GM23338 (cell line): Measurements from ENCODE around the gene GRSF1.

Experiments used
- EZH2 ChIP-seq: fragments of 200-600 bp; sonication (generic); IDR thresholded peaks from one replicate; pipeline ENCODE4 v1.8.0; 2017; ENCODE audit warnings: antibody characterized with exemption, mild to moderate bottlenecking, low read depth; ENCODE audit not compliant: unreplicated experiment
- EZH2phosphoT487 ChIP-seq: fragments of 200-600 bp; sonication (generic); IDR thresholded peaks from one replicate; pipeline ENCODE4 v1.8.1; 2018; ENCODE audit warnings: antibody characterized with exemption; ENCODE audit not compliant: unreplicated experiment
- NANOG ChIP-seq: IDR thresholded peaks from 2 replicates; pipeline ENCODE4 v1.6.1; 2016; ENCODE audit warnings: antibody characterized with exemption, borderline replicate concordance
- POLR2AphosphoS5 ChIP-seq: IDR thresholded peaks from 2 replicates; pipeline ENCODE4 v1.6.1; 2016; ENCODE audit warnings: antibody characterized with exemption, low read depth
- TF ChIP-seq, protein P1 (sequence below), 2 experiments: fragments of 200-600 bp in 1 of 2; sonication (generic) in 1 of 2; conservative IDR thresholded peaks; 2 replicates each; pipeline versions ENCODE4 v1.5.1 to v1.6.1; 2016 to 2017; ENCODE audit warnings: antibody characterized with exemption in 2 of 2, low read depth in 2 of 2, mild to moderate bottlenecking in 2 of 2, moderate library complexity in 1 of 2
- TF ChIP-seq, protein P2 (sequence below): IDR thresholded peaks from one replicate; pipeline ENCODE4 v1.6.1; 2018; ENCODE audit warnings: antibody characterized with exemption; ENCODE audit not compliant: unreplicated experiment

DNA sequence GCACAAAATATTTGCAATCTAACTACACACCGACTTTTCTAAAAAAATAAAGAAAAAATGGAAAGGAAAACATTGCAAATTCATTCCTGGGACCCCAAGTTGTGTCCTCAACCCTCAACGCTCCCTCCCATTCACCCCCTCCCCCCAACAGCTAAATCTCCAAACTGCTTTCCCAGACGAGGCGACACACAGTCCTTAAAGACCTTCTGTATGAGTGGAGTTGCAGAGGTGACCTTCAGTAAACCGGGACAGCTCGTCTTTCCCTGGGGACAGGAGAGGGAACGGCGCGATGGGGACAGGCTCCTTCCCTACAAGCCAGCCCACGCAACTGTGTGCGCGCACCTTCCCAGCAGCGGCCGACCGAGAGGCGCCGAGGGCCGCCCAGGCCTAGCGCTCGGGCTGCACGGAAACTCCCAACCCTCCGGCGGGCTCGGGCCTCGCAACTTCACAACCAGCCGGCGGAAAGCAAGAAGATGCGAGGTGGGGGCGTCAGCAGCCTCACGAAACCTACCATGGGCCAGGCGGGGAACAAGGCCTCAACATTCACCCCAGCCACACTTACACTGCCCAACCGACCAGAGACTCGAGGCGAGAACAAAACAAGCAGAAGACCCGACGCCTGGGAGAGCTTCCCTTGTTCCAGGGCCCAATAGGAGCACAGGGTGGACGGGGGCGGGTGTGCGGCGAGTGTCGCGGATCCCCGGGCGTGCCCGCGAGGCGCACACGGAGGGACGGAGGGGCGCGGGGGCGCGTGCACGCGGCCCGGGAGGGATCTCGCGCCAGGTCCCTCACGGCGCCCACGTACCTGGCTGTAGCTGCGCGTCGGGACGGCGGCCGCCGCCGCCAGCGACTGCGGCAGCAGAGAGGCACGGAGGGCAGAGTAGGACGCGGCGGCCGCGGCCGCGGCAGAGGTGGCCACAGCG, 763 bp downstream of the GRSF1 start:
- TF ChIP-seq, protein P1, sequence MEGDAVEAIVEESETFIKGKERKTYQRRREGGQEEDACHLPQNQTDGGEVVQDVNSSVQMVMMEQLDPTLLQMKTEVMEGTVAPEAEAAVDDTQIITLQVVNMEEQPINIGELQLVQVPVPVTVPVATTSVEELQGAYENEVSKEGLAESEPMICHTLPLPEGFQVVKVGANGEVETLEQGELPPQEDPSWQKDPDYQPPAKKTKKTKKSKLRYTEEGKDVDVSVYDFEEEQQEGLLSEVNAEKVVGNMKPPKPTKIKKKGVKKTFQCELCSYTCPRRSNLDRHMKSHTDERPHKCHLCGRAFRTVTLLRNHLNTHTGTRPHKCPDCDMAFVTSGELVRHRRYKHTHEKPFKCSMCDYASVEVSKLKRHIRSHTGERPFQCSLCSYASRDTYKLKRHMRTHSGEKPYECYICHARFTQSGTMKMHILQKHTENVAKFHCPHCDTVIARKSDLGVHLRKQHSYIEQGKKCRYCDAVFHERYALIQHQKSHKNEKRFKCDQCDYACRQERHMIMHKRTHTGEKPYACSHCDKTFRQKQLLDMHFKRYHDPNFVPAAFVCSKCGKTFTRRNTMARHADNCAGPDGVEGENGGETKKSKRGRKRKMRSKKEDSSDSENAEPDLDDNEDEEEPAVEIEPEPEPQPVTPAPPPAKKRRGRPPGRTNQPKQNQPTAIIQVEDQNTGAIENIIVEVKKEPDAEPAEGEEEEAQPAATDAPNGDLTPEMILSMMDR (conservative IDR thresholded peaks at IDR 0.05; ENCODE audit: low read depth in 2 of 2): no peak
- TF ChIP-seq EZH2phosphoT487 (no peak), EZH2 (no peak), NANOG (no peak), POLR2AphosphoS5 (peak; percentile 48)
- TF ChIP-seq, protein P2, sequence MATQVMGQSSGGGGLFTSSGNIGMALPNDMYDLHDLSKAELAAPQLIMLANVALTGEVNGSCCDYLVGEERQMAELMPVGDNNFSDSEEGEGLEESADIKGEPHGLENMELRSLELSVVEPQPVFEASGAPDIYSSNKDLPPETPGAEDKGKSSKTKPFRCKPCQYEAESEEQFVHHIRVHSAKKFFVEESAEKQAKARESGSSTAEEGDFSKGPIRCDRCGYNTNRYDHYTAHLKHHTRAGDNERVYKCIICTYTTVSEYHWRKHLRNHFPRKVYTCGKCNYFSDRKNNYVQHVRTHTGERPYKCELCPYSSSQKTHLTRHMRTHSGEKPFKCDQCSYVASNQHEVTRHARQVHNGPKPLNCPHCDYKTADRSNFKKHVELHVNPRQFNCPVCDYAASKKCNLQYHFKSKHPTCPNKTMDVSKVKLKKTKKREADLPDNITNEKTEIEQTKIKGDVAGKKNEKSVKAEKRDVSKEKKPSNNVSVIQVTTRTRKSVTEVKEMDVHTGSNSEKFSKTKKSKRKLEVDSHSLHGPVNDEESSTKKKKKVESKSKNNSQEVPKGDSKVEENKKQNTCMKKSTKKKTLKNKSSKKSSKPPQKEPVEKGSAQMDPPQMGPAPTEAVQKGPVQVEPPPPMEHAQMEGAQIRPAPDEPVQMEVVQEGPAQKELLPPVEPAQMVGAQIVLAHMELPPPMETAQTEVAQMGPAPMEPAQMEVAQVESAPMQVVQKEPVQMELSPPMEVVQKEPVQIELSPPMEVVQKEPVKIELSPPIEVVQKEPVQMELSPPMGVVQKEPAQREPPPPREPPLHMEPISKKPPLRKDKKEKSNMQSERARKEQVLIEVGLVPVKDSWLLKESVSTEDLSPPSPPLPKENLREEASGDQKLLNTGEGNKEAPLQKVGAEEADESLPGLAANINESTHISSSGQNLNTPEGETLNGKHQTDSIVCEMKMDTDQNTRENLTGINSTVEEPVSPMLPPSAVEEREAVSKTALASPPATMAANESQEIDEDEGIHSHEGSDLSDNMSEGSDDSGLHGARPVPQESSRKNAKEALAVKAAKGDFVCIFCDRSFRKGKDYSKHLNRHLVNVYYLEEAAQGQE: no peak
